Neural cell (in vitro differentiated cells): ENCODE data around the gene FASTKD2.

Experiments
- CTCF ChIP-seq: fragments of 450-650 bp; IDR thresholded peaks from 2 replicates; pipeline ENCODE4 v1.5.1; 2014; ENCODE audit warnings: antibody characterized with exemption, mild to moderate bottlenecking, moderate library complexity; ENCODE audit not compliant: poor library complexity, severe bottlenecking
- EP300 ChIP-seq: fragments of 450-650 bp; conservative IDR thresholded peaks from 2 replicates; pipeline ENCODE4 v1.6.1; 2014; ENCODE audit warnings: antibody characterized with exemption, mild to moderate bottlenecking, moderate library complexity; ENCODE audit not compliant: poor library complexity, severe bottlenecking
- MXI1 ChIP-seq: fragments of 450-650 bp; conservative IDR thresholded peaks from 2 replicates; pipeline ENCODE4 v1.6.1; 2014; ENCODE audit warnings: antibody characterized with exemption, mild to moderate bottlenecking; ENCODE audit not compliant: poor library complexity, severe bottlenecking
- POLR2AphosphoS5 ChIP-seq: IDR thresholded peaks from 2 replicates; pipeline ENCODE4 v1.6.1; 2012
- RAD21 ChIP-seq: fragments of 450-650 bp; conservative IDR thresholded peaks from 2 replicates; pipeline ENCODE4 v1.6.1; 2014; ENCODE audit warnings: antibody characterized with exemption, mild to moderate bottlenecking, moderate library complexity

- TF ChIP-seq CTCF, result no peak
- no peak for TF ChIP-seq MXI1
- TF ChIP-seq EP300, result no peak
- no peak for TF ChIP-seq RAD21
- no peak for TF ChIP-seq POLR2AphosphoS5
Observed at GRCh38 chr2:206739271-206739670, 26.1 kb upstream of the FASTKD2 start.
